Measurements from ENCODE around the gene PCDHA5. TPM values are rescaled to one million over a fixed set of nuclear protein-coding genes. Genes with fewer than 3 reads are reported as not detected.
A peak's percentile ranks its signal among the peaks of the same experiment; 100 is the strongest.
"Not testable (repeated sequence)": the region's sequence is repeated elsewhere in the genome, so short reads cannot be mapped to it uniquely, and the experiment has no call there.

Gene PCDHA5
- total RNA-seq (2014; rRNA removed), result not detected in 2 replicates
- polyA plus RNA-seq (2012), result 0.01 TPM

DNA sequence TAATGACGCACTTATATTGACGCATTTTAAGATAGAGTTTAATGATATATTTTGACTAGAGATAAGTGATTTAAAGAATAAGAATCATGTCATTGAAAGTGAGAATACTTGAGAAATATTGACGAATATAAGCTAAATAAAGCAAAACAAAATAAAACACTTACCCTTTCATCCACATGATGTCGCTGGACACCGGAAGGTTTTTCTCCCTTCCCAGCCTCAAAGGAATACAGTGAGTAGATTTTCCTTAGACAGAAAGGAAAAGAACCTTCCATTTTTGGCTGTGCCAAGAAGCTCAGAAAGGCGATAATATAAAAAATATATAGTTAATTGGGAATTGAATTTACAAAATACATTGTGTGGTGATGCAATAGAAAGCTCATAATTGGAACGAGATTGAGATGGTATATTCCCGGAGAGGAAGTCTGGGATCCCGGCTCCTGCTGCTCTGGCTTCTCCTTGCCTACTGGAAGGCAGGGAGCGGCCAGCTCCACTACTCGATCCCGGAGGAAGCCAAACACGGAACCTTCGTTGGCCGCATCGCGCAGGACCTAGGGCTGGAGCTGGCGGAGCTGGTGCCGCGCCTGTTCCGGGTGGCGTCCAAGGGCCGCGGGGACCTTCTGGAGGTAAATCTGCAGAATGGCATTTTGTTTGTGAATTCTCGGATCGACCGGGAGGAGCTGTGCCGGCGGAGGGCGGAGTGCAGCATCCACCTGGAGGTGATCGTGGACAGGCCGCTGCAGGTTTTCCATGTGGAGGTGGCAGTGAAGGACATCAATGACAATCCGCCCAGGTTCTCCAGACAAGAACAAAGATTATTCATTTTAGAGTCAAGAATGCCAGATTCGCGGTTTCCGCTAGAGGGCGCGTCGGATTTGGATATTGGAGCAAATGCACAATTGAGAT is at the start of gene PCDHA5:
PCDHA5 (plus strand) TSS at position 239 of the 906 bp plus-strand sequence.
- peak; percentile 21 for DNase-seq (ENCODE audit: low read depth)

DNA sequence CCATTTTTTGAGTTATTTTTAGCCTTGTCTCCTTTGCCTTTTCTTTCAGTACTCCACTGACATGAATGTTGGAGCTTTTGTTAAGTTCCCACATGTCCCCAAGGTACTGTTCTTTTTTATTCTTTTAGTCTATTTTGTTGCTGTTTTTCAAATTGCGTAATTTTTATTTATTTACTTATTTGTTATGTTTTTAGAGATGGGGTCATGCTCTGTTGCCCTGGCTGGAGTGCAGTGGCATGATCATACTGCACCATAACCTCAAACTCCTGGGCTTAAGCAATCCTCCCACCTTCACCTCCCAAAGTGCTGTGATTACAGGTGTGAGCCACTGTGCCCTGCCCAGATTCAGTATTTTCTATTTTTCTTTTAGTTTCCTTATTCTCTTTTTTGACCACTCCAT is 40.9 kb upstream of the PCDHA5 start:
- DNase-seq (ENCODE audit: low read depth), result no peak

DNA sequence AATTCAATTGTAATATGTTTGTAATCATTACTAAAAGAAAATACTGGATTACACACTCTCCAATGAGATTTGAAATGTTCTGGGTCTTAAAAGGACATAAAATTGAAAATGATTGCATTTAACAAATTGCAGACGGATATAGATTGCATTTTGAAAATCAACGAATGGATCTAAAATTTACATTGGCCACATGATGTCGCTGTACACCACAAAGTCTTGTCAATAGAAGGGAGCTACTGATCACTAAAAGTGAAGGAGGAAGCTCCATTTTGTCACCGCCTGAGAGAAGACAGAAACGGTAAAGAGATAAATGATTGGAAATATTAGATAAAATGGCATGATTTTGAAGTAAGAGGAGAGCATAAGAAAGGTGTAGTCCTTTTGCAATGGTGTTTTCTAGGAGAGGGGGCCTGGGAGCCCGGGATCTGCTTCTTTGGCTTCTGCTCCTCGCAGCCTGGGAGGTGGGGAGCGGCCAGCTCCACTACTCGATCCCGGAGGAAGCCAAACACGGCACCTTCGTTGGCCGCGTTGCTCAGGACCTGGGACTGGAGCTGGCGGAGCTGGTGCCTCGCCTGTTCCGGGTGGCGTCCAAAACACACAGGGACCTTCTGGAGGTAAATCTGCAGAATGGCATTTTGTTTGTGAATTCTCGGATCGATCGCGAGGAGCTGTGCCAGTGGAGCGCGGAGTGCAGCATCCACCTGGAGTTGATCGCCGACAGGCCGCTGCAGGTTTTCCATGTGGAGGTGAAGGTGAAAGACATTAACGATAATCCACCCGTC is 35.3 kb upstream of the PCDHA5 start, which contains the start of gene PCDHA1:
PCDHA1 (plus strand) TSS at position 236 of the 782 bp plus-strand sequence.
- no peak for DNase-seq (ENCODE audit: low read depth)

DNA sequence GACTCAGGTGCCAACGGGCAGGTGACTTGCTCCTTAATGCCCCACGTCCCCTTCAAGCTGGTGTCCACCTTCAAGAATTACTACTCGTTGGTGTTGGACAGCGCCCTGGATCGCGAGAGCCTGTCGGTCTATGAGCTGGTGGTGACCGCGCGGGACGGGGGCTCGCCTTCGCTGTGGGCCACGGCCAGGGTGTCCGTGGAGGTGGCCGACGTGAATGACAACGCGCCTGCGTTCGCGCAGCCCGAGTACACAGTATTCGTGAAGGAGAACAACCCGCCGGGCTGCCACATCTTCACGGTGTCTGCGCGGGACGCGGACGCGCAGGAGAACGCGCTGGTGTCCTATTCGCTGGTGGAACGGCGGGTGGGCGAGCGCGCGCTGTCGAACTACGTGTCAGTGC is 34.0 kb upstream of the PCDHA5 start:
- DNase-seq (ENCODE audit: low read depth), result not testable (repeated sequence)

DNA sequence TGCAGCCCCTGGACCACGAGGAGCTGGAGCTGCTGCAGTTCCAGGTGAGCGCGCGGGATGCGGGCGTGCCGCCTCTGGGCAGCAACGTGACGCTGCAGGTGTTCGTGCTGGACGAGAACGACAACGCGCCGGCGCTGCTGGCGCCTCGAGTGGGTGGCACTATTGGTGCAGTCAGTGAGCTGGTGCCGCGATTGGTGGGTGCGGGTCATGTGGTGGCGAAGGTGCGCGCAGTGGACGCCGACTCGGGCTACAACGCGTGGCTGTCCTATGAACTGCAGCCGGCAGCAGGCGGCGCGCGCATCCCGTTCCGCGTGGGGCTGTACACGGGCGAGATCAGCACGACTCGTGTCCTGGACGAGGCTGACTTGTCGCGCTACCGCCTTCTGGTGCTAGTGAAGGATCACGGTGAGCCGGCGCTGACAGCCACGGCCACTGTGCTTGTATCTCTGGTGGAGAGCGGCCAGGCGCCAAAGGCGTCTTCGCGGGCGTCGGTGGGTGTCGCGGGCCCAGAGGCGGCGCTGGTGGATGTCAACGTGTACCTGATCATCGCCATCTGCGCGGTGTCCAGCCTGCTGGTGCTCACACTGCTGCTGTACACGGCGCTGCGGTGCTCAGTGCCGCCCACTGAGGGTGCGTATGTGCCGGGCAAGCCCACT is 33.4 kb upstream of the PCDHA5 start:
- DNase-seq (ENCODE audit: low read depth), result not testable (repeated sequence)

DNA sequence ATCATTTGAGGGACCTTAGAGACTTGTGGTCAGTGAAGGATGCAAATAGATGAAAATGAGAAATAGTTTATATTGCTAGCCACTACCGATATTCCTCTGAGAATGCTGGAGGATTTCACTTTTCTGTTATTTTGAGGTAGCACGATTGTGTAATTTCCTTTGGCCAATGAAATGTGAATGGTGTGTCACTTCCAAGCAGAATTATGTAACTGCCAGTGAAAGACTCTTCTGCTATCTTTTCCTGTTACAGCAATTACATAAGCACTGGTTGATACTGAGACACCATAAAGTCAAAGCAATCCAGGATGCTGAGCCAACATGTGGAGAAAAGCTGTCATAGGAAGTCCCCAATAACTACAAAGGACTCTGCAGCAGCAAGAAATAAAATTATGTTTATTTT is 30.3 kb upstream of the PCDHA5 start:
- no peak for DNase-seq (ENCODE audit: low read depth)

DNA sequence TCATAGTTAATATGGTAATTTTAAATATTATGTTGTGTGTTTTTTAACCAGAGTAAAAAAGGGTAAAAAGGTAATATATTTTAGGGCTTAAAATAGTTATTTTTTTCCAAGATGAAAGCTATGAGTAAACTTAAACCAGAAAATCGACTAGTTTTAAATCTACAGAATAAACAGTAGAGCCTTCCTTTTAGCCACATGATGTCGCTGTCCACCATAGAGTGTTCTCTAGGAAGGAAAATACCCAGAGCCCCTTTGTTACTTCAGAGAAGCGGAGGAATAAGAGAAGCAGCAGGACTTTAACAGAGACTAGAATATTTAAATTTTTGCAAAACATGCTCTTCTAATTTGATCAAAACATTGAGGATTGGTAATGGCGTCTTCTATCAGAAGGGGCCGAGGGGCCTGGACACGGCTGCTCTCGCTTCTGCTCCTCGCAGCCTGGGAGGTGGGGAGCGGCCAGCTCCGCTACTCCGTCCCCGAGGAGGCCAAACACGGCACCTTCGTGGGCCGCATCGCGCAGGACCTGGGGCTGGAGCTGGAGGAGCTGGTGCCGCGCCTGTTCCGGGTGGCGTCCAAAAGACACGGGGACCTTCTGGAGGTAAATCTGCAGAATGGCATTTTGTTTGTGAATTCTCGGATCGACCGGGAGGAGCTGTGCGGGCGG is 26.7 kb upstream of the PCDHA5 start, which contains the start of gene PCDHA2:
PCDHA2 (plus strand) TSS at position 258 of the 664 bp plus-strand sequence.
- DNase-seq (ENCODE audit: low read depth), result no peak

DNA sequence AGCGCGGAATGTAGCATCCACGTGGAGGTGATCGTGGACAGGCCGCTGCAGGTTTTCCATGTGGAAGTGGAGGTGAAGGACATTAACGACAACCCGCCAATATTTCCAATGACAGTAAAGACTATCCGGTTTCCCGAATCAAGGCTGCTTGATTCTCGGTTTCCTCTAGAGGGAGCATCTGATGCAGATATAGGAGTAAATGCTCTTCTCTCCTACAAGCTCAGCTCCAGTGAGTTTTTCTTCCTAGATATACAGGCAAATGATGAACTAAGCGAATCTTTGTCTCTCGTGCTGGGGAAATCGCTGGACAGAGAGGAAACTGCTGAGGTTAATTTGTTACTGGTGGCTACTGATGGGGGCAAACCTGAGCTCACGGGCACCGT is 26.2 kb upstream of the PCDHA5 start:
- no peak for DNase-seq (ENCODE audit: low read depth)

DNA sequence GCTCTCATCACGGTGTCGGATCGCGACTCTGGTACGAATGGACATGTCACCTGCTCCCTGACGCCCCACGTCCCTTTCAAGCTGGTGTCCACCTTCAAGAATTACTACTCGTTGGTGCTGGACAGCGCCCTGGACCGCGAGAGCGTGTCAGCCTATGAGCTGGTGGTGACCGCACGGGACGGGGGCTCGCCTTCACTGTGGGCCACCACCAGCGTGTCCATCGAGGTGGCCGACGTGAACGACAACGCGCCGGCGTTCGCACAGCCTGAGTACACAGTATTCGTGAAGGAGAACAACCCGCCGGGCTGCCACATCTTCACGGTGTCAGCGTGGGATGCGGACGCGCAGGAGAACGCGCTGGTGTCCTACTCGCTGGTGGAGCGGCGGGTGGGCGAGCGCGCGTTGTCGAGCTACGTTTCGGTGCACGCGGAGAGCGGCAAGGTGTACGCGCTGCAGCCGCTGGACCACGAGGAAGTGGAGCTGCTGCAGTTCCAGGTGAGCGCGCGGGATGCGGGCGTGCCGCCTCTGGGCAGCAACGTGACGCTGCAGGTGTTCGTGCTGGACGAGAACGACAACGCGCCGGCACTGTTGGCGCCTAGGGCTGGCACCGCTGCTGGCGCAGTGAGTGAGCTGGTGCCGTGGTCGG is 25.2 kb upstream of the PCDHA5 start:
- DNase-seq (ENCODE audit: low read depth), result not testable (repeated sequence)

DNA sequence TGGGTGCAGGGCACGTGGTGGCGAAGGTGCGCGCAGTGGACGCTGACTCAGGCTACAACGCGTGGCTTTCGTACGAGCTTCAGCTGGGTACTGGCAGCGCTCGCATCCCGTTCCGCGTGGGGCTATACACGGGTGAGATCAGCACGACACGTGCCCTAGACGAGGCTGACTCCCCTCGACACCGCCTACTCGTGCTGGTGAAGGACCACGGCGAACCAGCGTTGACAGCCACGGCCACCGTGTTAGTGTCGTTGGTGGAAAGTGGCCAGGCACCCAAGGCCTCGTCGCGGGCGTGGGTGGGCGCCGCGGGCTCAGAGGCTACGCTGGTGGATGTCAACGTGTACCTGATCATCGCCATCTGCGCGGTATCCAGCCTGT is 24.7 kb upstream of the PCDHA5 start:
- no peak for DNase-seq (ENCODE audit: low read depth)

DNA sequence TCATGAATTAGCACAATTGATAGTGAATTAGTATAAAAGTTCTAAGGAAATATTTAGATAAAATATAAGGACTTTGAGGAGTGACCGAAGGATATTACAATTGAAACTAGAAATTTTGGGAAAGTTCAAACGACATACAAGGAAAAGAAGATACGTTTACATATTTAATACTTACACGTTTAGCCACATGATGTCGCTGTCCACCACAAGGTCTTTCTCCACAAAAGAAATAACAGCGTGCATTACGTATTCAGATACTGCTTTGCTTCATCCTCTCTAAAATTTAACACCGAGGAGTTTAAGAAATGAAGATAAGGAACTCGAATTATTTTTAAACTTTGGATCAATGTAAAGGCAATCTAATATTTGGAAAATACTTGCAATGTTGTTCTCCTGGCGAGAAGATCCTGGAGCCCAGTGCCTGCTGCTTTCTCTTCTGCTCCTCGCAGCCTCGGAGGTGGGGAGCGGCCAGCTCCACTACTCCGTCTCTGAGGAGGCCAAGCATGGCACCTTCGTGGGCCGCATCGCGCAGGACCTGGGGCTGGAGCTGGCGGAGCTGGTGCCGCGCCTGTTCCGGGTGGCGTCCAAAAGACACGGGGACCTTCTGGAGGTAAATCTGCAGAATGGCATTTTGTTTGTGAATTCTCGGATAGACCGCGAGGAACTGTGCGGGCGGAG is 20.5 kb upstream of the PCDHA5 start, which contains the start of gene PCDHA3:
PCDHA3 (plus strand) TSS at position 242 of the 678 bp plus-strand sequence.
- peak; percentile 31 for DNase-seq (ENCODE audit: low read depth)

DNA sequence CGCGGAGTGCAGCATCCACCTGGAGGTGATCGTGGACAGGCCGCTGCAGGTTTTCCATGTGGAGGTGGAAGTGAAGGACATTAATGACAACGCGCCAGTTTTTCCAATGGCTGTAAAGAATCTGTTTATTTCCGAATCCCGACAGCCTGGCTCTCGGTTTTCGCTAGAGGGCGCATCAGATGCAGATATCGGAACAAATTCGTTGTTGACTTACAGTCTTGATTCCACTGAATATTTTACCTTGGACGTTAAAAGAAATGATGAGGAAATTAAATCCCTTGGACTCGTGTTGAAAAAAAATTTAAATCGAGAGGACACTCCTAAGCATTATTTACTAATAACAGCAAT is 19.9 kb upstream of the PCDHA5 start:
- DNase-seq (ENCODE audit: low read depth), result peak; percentile 8

DNA sequence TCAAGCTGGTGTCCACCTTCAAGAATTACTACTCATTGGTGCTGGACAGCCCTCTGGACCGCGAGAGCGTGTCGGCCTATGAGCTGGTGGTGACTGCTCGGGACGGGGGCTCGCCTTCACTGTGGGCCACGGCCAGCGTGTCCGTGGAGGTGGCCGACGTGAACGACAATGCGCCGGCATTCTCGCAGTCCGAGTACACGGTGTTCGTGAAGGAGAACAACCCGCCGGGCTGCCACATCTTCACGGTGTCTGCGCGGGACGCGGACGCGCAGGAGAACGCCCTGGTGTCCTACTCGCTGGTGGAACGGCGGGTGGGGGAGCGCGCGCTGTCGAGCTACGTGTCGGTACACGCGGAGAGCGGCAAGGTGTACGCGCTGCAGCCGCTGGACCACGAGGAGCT is 19.0 kb upstream of the PCDHA5 start:
- DNase-seq (ENCODE audit: low read depth), result not testable (repeated sequence)

DNA sequence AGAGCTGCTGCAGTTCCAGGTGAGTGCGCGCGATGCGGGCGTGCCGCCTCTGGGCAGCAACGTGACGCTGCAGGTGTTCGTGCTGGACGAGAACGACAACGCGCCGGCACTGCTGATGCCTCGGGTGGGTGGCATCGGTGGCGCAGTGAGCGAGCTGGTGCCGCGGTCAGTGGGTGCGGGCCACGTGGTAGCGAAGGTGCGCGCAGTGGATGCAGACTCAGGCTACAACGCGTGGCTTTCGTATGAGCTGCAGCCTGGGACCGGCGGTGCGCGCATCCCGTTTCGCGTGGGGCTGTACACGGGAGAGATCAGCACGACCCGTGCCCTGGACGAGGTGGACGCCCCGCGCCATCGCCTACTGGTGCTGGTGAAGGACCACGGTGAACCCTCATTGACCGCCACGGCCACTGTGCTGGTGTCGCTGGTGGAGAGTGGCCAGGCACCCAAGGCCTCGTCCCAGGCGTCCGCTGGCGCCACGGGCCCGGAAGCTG is 18.6 kb upstream of the PCDHA5 start:
- no peak for DNase-seq (ENCODE audit: low read depth)

DNA sequence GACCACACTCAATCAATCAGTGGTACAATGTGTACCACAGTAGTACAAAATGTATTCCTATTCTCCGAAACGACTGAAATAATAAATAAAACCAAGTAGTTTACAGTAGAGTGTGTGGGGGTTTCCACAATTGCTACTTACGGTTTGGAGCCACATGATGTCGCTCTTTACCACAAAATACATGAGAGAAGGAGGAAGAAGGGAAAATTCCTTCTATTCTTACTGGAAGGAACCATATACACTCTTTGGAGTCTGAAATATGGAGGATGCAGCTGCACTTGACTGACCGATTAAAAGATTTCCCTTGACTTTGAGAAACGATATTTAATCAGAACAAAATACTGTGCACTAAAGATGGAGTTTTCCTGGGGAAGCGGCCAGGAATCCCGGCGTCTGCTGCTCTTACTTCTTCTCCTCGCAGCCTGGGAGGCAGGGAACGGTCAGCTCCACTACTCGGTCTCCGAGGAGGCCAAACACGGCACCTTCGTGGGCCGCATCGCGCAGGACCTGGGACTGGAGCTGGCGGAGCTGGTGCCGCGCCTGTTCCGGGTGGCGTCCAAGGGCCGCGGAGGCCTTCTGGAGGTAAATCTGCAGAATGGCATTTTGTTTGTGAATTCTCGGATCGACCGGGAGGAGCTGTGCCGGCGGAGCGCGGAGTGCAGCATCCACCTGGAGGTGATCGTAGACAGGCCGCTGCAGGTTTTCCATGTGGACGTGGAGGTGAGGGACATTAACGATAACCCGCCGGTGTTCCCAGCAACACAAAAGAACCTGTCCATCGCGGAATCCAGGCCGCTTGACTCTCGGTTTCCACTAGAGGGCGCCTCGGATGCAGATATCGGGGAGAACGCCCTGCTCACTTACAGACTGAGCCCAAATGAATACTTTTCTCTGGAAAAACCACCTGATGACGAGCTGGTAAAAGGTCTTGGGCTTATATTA is 14.3 kb upstream of the PCDHA5 start, which contains the start of gene PCDHA4:
PCDHA4 (plus strand) TSS at position 235 of the 942 bp plus-strand sequence.
- peak; percentile 43 for DNase-seq (ENCODE audit: low read depth)

DNA sequence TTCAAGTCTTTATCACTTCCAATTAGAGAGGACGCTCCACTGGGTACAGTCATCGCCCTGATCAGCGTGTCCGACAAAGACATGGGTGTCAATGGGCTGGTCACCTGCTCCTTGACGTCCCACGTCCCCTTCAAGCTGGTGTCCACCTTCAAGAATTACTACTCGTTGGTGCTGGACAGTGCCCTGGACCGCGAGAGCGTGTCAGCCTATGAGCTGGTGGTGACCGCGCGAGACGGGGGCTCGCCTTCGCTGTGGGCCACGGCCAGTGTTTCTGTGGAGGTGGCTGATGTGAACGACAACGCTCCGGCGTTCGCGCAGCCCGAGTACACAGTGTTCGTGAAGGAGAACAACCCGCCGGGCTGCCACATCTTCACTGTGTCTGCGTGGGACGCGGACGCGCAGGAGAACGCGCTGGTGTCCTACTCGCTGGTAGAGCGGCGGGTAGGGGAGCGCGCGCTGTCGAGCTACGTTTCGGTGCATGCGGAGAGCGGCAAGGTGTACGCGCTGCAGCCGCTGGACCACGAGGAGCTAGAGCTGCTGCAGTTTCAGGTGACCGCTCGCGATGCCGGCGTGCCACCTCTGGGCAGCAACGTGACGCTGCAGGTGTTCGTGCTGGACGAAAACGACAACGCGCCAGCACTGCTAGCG is 13.0 kb upstream of the PCDHA5 start:
- DNase-seq (ENCODE audit: low read depth), result not testable (repeated sequence)

DNA sequence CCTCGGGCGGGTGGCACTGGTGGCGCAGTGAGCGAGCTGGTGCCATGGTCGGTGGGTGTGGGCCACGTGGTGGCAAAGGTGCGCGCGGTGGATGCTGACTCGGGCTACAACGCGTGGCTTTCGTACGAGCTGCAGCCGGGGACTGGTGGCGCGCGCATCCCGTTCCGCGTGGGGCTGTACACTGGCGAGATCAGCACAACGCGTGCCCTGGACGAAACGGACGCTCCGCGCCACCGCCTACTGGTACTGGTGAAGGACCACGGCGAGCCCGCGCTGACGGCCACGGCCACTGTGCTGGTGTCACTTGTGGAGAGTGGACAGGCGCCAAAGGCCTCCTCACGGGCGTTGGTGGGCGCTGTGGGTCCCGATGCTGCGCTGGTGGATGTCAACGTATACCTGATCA is 12.5 kb upstream of the PCDHA5 start:
- DNase-seq (ENCODE audit: low read depth), result no peak

DNA sequence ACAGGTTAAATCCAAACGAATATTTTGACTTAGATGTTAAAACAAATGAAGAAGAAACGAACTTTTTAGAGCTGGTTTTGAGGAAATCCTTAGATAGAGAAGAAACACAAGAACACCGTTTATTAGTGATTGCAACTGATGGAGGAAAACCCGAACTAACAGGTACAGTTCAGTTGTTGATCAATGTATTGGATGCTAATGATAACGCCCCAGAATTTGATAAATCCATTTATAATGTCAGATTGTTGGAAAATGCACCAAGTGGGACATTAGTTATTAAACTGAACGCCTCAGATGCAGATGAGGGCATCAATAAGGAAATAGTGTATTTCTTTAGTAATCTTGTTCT is 842 bp downstream of the PCDHA5 start:
- no peak for DNase-seq (ENCODE audit: low read depth)
